Measurements from ENCODE around the gene NEGR1. TPM values are rescaled to one million over a fixed set of nuclear protein-coding genes. Genes with fewer than 3 reads are reported as not detected.

Gene NEGR1
- total RNA-seq, 1 donor from 2014 or later, result not detected

DNA sequence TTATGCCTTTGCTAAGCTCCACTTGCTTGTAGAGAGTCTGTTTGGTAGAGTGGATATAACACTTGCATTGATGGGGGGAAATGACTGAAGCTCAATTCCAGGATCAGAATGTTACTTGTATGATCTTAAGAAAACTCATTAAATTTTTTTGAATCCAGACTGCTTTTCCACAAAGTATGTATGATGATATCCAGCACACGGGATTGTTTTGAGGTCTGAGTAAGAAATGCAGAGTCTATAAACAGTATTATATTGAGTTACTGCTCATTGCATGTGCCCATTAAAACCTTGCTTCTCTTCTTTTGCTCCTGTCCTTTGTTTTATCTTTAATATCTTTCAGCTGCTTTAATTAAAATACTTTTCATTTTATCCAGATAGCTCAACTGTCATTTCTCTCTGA is 631.1 kb downstream of the NEGR1 start:
- peaks cover 3% of the 10 kb centered on the region for H3K9me3 Mint-ChIP-seq
- intact Hi-C loops (cut with micrococcal nuclease), result no loop called here
- H3K27me3 Mint-ChIP-seq (ENCODE audit: low read depth), result no peaks in the 10 kb centered on the region
- no peak overlapping the region for H3K4me3 Mint-ChIP-seq (ENCODE audit: low read depth)
- DNase-seq (ENCODE audit: low spot score), result no peak
- H3K4me1 Mint-ChIP-seq (ENCODE audit: low read depth), result no peaks in the 10 kb centered on the region
- H3K27ac Mint-ChIP-seq, result no peak overlapping the region
- H3K36me3 Mint-ChIP-seq (ENCODE audit: low read depth), result no peaks in the 10 kb centered on the region

DNA sequence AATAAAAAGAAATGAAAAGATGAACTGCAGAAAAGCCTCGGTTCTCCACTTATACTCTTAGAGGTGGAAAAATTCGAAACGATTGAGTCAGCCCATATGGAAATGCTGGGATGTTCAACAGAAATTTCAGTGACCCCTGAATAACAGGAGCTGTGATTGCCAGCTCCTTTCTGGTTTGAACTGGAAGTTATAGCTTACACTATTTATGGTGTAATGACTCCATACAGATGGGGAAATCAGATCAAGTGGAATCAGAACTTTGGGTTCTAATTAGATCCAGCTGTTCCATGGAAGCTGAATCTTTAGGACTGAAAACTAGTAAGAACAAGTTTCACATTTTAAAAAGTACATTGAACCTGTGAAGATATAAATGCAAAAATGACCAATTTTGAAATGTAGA is 632.2 kb downstream of the NEGR1 start:
- no peaks in the 10 kb centered on the region for H3K36me3 Mint-ChIP-seq (ENCODE audit: low read depth)
- peaks cover 3% of the 10 kb centered on the region for H3K9me3 Mint-ChIP-seq
- H3K27me3 Mint-ChIP-seq (ENCODE audit: low read depth), result no peaks in the 10 kb centered on the region
- no peak overlapping the region for H3K4me3 Mint-ChIP-seq (ENCODE audit: low read depth)
- no peaks in the 10 kb centered on the region for H3K4me1 Mint-ChIP-seq (ENCODE audit: low read depth)
- no peak overlapping the region for H3K27ac Mint-ChIP-seq
- intact Hi-C loops (cut with micrococcal nuclease), result no loop called here
- DNase-seq (ENCODE audit: low spot score), result no peak

DNA sequence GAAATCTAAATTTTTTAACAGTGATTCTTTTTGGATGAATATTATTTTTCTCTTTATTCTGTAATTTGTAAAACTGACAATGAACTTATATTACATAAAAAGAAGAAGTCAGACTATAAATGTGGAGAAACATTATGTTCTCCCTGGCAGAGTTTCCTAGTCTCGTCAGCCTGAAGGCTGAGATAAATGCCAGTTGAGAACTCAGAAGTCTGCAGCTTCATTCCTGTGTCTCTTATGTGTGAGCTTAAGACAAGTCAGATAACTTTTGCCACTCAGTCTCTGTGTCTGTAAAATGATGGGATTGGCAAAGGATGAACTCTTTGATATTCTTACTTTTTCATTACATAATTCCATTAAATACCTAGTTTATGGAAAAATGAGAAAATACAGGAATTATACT is 632.7 kb downstream of the NEGR1 start:
- H3K4me1 Mint-ChIP-seq (ENCODE audit: low read depth), result no peaks in the 10 kb centered on the region
- H3K27ac Mint-ChIP-seq, result no peak overlapping the region
- DNase-seq (ENCODE audit: low spot score), result no peak
- no peaks in the 10 kb centered on the region for H3K36me3 Mint-ChIP-seq (ENCODE audit: low read depth)
- peaks cover 3% of the 10 kb centered on the region for H3K9me3 Mint-ChIP-seq
- intact Hi-C loops (cut with micrococcal nuclease), result no loop called here
- H3K27me3 Mint-ChIP-seq (ENCODE audit: low read depth), result no peaks in the 10 kb centered on the region
- H3K4me3 Mint-ChIP-seq (ENCODE audit: low read depth), result no peak overlapping the region

DNA sequence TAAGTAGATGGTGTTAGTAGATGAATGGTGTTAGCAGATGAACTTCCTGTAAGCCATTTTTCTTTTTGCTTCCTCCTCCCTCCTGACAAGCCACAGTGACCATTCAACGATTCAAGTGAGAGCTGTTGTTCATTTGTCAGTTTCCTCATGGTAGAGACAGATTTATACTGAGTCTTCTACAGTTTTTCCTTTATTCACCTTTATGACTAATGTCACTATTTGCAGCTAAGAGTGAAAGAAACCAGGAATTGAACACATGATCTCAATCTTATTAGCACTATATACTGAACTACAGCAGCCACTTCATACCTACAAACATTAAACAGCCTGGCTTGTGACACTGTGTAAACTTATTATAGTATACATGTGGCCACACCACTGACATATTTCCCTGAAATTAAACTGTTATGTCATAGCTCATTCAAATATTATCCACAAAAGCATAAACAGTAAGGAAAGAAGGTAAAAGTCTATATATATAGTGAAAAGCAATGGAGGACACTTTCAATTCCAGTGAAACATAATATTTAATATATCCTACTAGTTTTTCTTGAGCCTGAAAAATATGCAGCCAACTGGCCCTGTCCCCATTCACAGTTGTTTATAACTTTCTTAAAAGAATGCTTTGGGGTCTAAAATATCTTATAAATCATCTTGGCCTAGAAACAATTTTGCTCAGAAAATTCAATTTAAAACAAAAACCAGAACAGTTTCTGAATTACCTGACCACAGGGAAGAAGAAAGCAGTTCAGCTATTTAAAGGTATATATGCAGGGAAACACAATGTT is 634.6 kb downstream of the NEGR1 start:
- Mint-ChIP-seq H3K27ac (no peak overlapping the region), H3K36me3 (ENCODE audit: low read depth) (no peaks in the 10 kb centered on the region), H3K9me3 (peaks cover 3% of the 10 kb centered on the region), H3K4me1 (ENCODE audit: low read depth) (no peaks in the 10 kb centered on the region), H3K4me3 (ENCODE audit: low read depth) (no peak overlapping the region), H3K27me3 (ENCODE audit: low read depth) (no peaks in the 10 kb centered on the region)
- intact Hi-C loops (cut with micrococcal nuclease), result no loop called here
- no peak for DNase-seq (ENCODE audit: low spot score)

DNA sequence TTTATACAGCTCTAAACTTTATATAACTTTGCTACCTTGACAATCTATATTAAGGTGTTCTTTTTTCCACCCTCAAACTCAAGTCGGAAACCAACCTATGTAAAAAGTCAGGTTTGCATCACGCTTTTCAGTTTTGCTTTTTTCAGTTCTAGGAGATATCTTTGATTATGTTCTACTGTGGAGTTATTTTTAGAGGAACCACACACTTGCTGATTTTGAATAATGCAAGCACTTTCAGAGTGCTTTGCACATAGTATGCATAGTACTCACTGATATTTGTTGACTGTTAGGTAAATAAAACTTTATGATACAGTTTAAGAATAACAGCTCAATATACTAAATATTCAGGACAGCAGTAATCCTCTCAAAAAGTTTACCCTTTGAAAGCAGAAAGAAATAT is 637.3 kb downstream of the NEGR1 start:
- H3K27ac Mint-ChIP-seq, result no peak overlapping the region
- H3K4me3 Mint-ChIP-seq (ENCODE audit: low read depth), result no peak overlapping the region
- DNase-seq (ENCODE audit: low spot score), result no peak
- intact Hi-C loops (cut with micrococcal nuclease), result no loop called here
- no peaks in the 10 kb centered on the region for H3K36me3 Mint-ChIP-seq (ENCODE audit: low read depth)
- H3K27me3 Mint-ChIP-seq (ENCODE audit: low read depth), result no peaks in the 10 kb centered on the region
- peaks cover 3% of the 10 kb centered on the region for H3K9me3 Mint-ChIP-seq
- no peaks in the 10 kb centered on the region for H3K4me1 Mint-ChIP-seq (ENCODE audit: low read depth)

DNA sequence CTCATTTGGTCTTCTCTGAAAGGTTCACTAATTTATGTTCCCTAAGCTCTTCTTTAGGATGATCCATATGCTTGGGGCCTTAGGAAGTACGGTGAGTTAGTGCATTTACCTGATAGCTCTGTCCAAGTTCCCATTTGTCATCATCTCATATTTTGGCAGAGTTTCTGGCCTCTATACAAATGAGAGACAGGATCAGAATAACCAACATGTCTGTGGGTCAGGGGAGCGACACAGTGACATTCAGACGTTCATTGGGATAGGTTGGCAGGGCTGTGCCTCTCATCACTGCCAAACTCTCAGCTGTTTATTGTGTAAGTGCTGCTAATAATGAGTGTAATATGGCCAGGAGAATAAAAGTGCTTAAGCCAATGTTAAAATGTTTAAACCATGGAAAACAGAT is 640.4 kb downstream of the NEGR1 start:
- no peaks in the 10 kb centered on the region for H3K4me1 Mint-ChIP-seq (ENCODE audit: low read depth)
- H3K4me3 Mint-ChIP-seq (ENCODE audit: low read depth), result no peak overlapping the region
- H3K27ac Mint-ChIP-seq, result no peak overlapping the region
- no peaks in the 10 kb centered on the region for H3K9me3 Mint-ChIP-seq
- DNase-seq (ENCODE audit: low spot score), result no peak
- no peaks in the 10 kb centered on the region for H3K27me3 Mint-ChIP-seq (ENCODE audit: low read depth)
- intact Hi-C loops (cut with micrococcal nuclease), result no loop called here
- H3K36me3 Mint-ChIP-seq (ENCODE audit: low read depth), result no peaks in the 10 kb centered on the region

DNA sequence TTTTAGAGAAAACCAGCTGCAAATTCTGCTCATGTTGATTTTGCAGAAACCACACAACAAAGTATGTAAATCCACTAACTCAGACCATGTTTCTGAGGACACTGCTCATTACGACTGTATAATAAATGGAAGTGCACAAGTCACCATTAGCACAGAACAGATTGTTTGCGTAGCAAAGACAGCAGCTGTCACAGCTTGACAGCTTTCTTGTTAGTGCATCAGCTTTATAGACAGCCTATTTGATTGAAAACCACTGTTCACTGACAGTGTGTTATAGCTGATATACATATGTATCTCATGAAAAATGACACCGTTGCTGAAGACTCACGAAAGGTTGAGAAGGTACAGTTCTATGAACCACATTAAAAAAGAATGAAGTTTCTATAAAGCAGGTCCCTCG is 641.3 kb downstream of the NEGR1 start:
- H3K4me1 Mint-ChIP-seq (ENCODE audit: low read depth), result no peaks in the 10 kb centered on the region
- H3K9me3 Mint-ChIP-seq, result no peaks in the 10 kb centered on the region
- no peaks in the 10 kb centered on the region for H3K36me3 Mint-ChIP-seq (ENCODE audit: low read depth)
- H3K4me3 Mint-ChIP-seq (ENCODE audit: low read depth), result no peak overlapping the region
- intact Hi-C loops (cut with micrococcal nuclease), result no loop called here
- no peaks in the 10 kb centered on the region for H3K27me3 Mint-ChIP-seq (ENCODE audit: low read depth)
- no peak overlapping the region for H3K27ac Mint-ChIP-seq
- no peak for DNase-seq (ENCODE audit: low spot score)

DNA sequence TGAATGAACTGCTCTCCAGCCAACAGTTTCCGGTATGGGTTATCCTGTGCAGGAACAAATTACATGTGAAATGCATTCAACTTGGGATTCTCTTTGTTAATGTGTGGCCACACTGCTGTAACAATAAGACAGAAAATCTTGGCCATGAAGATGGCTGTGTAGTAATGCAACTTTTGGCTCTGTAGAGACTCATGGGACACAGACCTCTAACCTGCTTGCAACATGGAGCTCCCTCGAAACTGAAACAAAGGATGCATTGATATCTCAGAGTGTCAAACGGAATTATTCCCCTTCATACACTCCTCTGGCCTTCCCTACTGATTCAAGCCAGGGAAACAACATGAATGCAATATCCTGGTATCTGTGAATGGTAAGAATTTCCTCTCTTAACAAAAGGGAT is 642.2 kb downstream of the NEGR1 start:
- H3K36me3 Mint-ChIP-seq (ENCODE audit: low read depth), result no peaks in the 10 kb centered on the region
- intact Hi-C loops (cut with micrococcal nuclease), result no loop called here
- no peaks in the 10 kb centered on the region for H3K27me3 Mint-ChIP-seq (ENCODE audit: low read depth)
- no peaks in the 10 kb centered on the region for H3K4me1 Mint-ChIP-seq (ENCODE audit: low read depth)
- no peak for DNase-seq (ENCODE audit: low spot score)
- H3K27ac Mint-ChIP-seq, result no peak overlapping the region
- no peaks in the 10 kb centered on the region for H3K9me3 Mint-ChIP-seq
- H3K4me3 Mint-ChIP-seq (ENCODE audit: low read depth), result no peak overlapping the region

DNA sequence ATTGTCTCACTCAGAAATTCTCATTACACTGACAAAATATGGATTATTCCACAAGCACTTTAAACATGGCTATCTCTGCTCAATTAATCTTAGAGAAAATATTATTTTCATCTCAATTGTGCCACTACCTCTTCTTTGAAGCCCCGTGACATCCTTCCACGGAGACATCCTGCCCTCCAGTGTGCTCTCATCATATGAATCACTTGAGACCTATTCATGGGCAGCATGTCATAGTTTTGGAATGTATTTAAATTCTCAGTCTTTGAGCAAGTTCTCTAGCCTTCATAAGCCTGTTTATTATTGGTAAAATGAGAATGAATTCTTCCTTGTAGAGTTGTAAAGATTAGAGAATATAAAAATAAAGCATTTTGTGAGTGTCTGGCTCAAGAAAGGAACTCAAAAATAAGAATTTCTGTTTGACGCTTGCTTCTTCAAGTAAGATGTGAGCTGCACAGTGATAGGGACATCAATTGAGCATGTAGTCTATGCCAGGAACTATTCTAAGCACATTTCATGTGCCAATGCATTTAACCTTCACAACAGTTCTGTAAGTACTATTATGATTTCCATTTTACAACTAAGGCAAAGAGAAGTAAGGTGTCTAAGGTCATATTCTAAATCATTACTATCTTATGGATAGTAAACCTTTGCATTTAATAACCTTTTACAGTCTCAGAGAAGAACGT is 644.1 kb downstream of the NEGR1 start:
- intact Hi-C loops (cut with micrococcal nuclease), result no loop called here

DNA sequence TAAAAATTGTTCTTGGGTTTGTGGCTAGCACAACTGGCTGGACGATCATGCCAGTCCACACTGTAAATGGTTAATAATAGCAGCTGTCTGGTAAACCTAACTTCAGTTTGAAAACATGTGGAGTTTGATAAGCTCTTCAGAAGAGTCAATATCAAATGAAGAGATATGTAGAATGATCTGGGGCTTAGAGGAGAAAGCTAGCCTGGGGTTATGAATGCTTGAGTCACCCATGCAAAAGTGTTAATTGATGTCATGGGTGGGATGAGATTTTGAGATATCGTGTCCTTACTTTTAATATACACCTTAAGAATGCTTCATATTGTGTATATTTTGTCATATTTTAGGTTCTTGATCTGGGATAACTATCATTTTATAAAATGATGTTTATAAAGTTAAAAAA is 646.8 kb downstream of the NEGR1 start:
- Mint-ChIP-seq H3K4me3 (ENCODE audit: low read depth) (no peak overlapping the region), H3K27ac (no peak overlapping the region), H3K27me3 (ENCODE audit: low read depth) (no peaks in the 10 kb centered on the region), H3K9me3 (no peaks in the 10 kb centered on the region), H3K4me1 (ENCODE audit: low read depth) (no peaks in the 10 kb centered on the region), H3K36me3 (ENCODE audit: low read depth) (no peaks in the 10 kb centered on the region)
- no peak for DNase-seq (ENCODE audit: low spot score)
- intact Hi-C loops (cut with micrococcal nuclease), result no loop called here

More for the DNA sequence above, 644.1 kb downstream of the NEGR1 start:
- H3K27me3 Mint-ChIP-seq (ENCODE audit: low read depth), result no peaks in the 10 kb centered on the region
- no peaks in the 10 kb centered on the region for H3K36me3 Mint-ChIP-seq (ENCODE audit: low read depth)
- no peak for DNase-seq (ENCODE audit: low spot score)
- H3K4me1 Mint-ChIP-seq (ENCODE audit: low read depth), result no peaks in the 10 kb centered on the region
- no peaks in the 10 kb centered on the region for H3K9me3 Mint-ChIP-seq
- no peak overlapping the region for H3K4me3 Mint-ChIP-seq (ENCODE audit: low read depth)
- no peak overlapping the region for H3K27ac Mint-ChIP-seq

DNA sequence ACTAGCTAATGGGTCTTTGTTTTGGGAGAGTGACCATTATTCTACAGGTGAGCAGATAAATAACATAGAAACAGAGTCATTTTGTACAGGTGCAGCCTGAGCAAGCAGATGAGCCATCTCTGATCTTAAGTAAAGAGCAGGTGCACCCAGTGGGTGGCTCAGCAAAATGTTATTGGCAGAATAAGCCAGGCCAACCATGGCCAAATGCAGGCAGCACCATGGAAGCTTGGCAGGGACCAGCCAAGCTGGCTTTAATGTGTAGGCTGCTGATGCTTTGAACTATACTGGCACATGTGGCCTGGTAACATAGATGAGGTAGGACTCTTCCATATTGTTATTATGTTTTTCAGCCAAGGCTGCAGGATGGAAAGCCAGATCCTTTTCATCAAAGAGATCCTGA is 648.2 kb downstream of the NEGR1 start:
- Mint-ChIP-seq H3K4me3 (ENCODE audit: low read depth) (no peak overlapping the region), H3K4me1 (ENCODE audit: low read depth) (no peaks in the 10 kb centered on the region), H3K9me3 (no peaks in the 10 kb centered on the region), H3K36me3 (ENCODE audit: low read depth) (no peaks in the 10 kb centered on the region), H3K27ac (no peak overlapping the region), H3K27me3 (ENCODE audit: low read depth) (no peaks in the 10 kb centered on the region)
- intact Hi-C loops (cut with micrococcal nuclease), result no loop called here
- no peak for DNase-seq (ENCODE audit: low spot score)

DNA sequence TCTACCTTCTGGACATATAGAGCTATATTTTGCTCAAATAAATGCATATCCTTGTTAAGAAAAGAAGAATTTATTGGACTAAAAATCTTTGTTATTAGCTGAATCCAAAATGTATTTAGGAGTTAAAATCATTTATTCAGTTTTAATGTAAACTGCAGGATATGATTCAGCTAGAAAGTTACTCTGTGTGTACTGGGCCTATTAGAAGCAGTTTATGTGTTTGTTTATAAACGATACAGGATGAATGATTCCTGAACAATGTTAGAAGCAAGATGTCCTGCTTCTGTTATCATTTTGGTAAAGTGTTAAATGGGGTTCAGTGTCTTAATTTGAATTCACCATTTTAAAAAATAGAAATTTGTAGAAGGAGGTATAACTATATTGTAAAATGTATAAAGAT is 652.3 kb downstream of the NEGR1 start:
- no peaks in the 10 kb centered on the region for H3K9me3 Mint-ChIP-seq
- H3K36me3 Mint-ChIP-seq (ENCODE audit: low read depth), result no peaks in the 10 kb centered on the region
- intact Hi-C loops (cut with micrococcal nuclease), result no loop called here
- no peak overlapping the region for H3K4me3 Mint-ChIP-seq (ENCODE audit: low read depth)
- H3K4me1 Mint-ChIP-seq (ENCODE audit: low read depth), result no peaks in the 10 kb centered on the region
- H3K27ac Mint-ChIP-seq, result no peak overlapping the region
- no peak for DNase-seq (ENCODE audit: low spot score)
- H3K27me3 Mint-ChIP-seq (ENCODE audit: low read depth), result no peaks in the 10 kb centered on the region

DNA sequence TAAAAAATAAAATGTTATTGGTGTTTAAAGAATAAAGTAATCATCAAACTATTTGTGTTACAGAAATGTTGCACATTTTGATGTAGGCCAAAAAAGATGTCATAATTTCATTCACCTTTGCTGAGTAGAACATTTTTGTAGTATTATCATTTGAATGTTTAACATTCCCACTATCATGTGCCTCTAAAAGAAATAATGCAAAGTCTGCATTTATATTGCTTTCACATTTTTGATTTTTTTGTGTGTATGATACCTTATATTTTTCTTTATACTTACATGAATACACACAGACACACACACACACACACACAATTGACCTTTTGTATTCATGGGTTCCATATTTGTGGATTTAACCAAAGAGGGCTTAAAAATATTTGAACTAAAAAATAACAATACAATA is 657.3 kb downstream of the NEGR1 start:
- Mint-ChIP-seq H3K4me3 (ENCODE audit: low read depth) (no peak overlapping the region), H3K4me1 (ENCODE audit: low read depth) (no peaks in the 10 kb centered on the region), H3K9me3 (no peaks in the 10 kb centered on the region), H3K27ac (no peak overlapping the region), H3K27me3 (ENCODE audit: low read depth) (no peaks in the 10 kb centered on the region), H3K36me3 (ENCODE audit: low read depth) (no peaks in the 10 kb centered on the region)
- no peak for DNase-seq (ENCODE audit: low spot score)
- intact Hi-C loops (cut with micrococcal nuclease), result no loop called here

Measured in activated T-helper 2 cell treated with anti-CD3 and anti-CD28 coated beads, Interferon-gamma antibody, Interleukin-2, Interleukin-4, amounts not matched to agents 10 μg/mL and 5 μg/mL and 100 μg/mL, durations not matched to agents 14 hours and 24 hours and 36 hours (primary cell).